Measurements from ENCODE around the gene PIGN. TPM values are rescaled to one million over a fixed set of nuclear protein-coding genes. Genes with fewer than 3 reads are reported as not detected.

The PIGN gene
- total RNA-seq, 1 experiment from 2014 or later: 30.9 TPM

DNA sequence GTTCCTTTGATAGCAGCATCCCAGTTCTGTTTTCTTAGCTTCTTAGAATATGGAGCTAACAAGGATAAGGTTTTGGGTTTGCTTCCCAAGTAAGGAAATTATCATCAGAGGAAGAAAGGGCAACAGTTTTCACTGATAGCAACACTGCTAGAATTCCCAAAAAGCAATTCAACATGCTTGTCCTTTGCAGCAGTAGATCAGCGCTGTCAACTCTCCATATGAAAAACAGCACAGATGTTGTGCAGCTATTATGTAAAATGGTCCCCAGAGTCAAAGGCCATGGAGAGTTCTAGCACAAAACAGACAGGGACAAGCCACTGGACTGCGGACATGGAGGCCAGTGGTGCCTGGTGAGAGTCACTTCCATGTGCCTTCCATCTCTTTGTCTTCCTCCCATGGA is 158.1 kb downstream of the PIGN start:
- Histone ChIP-seq H4K8ac (replicated peaks; ENCODE audit: insufficient read length, low read depth, low read length) (no peak overlapping the region), H3K27me3 (ENCODE audit: insufficient read depth, low read length) (no peaks in the 10 kb centered on the region), H2AFZ (ENCODE audit: low read length) (no peak overlapping the region), H4K91ac (ENCODE audit: insufficient read length, low read depth, low read length) (no peak overlapping the region), H3K27ac (ENCODE audit: insufficient read length, low read depth, low read length) (no peak overlapping the region), H3K14ac (ENCODE audit: insufficient read depth, low read length) (no peak overlapping the region), H3K9ac (ENCODE audit: extremely low read depth, insufficient read length, low read length) (no peak overlapping the region), H3K56ac (ENCODE audit: insufficient read length, low read depth, low read length) (no peak overlapping the region), H4K5ac (ENCODE audit: insufficient read length, low read depth, low read length) (no peak overlapping the region), H3K4me1 (ENCODE audit: insufficient read depth, low read length) (peaks cover 11% of the 10 kb centered on the region), H4K20me1 (ENCODE audit: control insufficient read depth, insufficient read depth, insufficient read length) (no peaks in the 10 kb centered on the region), H3K9me3 (ENCODE audit: control insufficient read depth, low read depth, low read length) (no peaks in the 10 kb centered on the region), H2BK12ac (ENCODE audit: insufficient read length, low read depth, low read length) (no peak overlapping the region), H2BK15ac (ENCODE audit: low read depth, low read length) (no peak overlapping the region), H2AK5ac (ENCODE audit: insufficient read length, low read length) (no peak overlapping the region), H3K23me2 (ENCODE audit: insufficient read length, low read depth, low read length, poor library complexity, severe bottlenecking) (no peaks in the 10 kb centered on the region), H3K4ac (ENCODE audit: low read depth, low read length) (no peak overlapping the region), H3K18ac (ENCODE audit: insufficient read length, low read depth, low read length) (no peak overlapping the region), H3K79me1 (ENCODE audit: insufficient read depth, low read depth, low read length, poor library complexity, severe bottlenecking) (no peaks in the 10 kb centered on the region), H3T11ph (ENCODE audit: low read length) (no peak overlapping the region), H2BK5ac (ENCODE audit: insufficient read length, low read length) (no peak overlapping the region), H3K79me2 (ENCODE audit: insufficient read depth, low read length) (no peaks in the 10 kb centered on the region), H3K23ac (ENCODE audit: insufficient read length, low read depth, low read length) (no peak overlapping the region), H2BK120ac (ENCODE audit: low read depth, low read length, poor library complexity, severe bottlenecking) (no peak overlapping the region), H3K4me2 (ENCODE audit: insufficient read depth, insufficient read length, low read length) (no peak overlapping the region), H2BK20ac (ENCODE audit: low read depth, low read length, poor library complexity, severe bottlenecking) (no peak overlapping the region)
- no peak overlapping the region for H3K27ac Mint-ChIP-seq
- H3K4me1 Mint-ChIP-seq: peaks cover 23 to 25% of the 10 kb centered on the region in 2 experiments
- no peak for DNase-seq
- TF ChIP-seq, protein P1, sequence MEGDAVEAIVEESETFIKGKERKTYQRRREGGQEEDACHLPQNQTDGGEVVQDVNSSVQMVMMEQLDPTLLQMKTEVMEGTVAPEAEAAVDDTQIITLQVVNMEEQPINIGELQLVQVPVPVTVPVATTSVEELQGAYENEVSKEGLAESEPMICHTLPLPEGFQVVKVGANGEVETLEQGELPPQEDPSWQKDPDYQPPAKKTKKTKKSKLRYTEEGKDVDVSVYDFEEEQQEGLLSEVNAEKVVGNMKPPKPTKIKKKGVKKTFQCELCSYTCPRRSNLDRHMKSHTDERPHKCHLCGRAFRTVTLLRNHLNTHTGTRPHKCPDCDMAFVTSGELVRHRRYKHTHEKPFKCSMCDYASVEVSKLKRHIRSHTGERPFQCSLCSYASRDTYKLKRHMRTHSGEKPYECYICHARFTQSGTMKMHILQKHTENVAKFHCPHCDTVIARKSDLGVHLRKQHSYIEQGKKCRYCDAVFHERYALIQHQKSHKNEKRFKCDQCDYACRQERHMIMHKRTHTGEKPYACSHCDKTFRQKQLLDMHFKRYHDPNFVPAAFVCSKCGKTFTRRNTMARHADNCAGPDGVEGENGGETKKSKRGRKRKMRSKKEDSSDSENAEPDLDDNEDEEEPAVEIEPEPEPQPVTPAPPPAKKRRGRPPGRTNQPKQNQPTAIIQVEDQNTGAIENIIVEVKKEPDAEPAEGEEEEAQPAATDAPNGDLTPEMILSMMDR (conservative IDR thresholded peaks at IDR 0.05): no peak
- peaks cover 0 to 12% (median 5%) of the 10 kb centered on the region in 3 experiments; a peak in 5 of 7 replicates for H3K36me3 Mint-ChIP-seq (ENCODE audit: insufficient read depth in 1 of 3, low read depth in 3 of 3)
- no CpG with 5 or more reads among the region's 2 CpGs for WGBS (ENCODE audit: extremely low coverage, insufficient read length, low lambda C conversion rate)
- H3K4me3 Mint-ChIP-seq: no peak overlapping the region
- H3K27me3 Mint-ChIP-seq (ENCODE audit: low read depth): no peaks in the 10 kb centered on the region; the same call in 1 of the 2 replicates
- H3K9me3 Mint-ChIP-seq: peaks cover 5 to 8% of the 10 kb centered on the region in 2 experiments; a peak in 4 of 5 replicates

Measured in H9 (cell line).